Peyer's patch (tissue), 4 donors: ENCODE measurements around the gene AZIN2.

Experiments
- CTCF ChIP-seq, 6 experiments: fragments of 450-650 bp in 4 of 6; fragments of 200-600 bp in 2 of 6; sonication (generic) in 1 of 6; IDR thresholded peaks; one replicate each; pipeline ENCODE4 v1.5.1; 2017 to 2019; ENCODE audit warnings: antibody characterized with exemption in 6 of 6, mild to moderate bottlenecking in 3 of 6, moderate library complexity in 1 of 6
- POLR2A ChIP-seq, 2 donors: fragments of 450-650 bp; IDR thresholded peaks; one replicate each; pipeline ENCODE4 v1.5.1; 2017; ENCODE audit warnings: antibody characterized with exemption in 2 of 2, mild to moderate bottlenecking in 2 of 2, moderate library complexity in 2 of 2

DNA sequence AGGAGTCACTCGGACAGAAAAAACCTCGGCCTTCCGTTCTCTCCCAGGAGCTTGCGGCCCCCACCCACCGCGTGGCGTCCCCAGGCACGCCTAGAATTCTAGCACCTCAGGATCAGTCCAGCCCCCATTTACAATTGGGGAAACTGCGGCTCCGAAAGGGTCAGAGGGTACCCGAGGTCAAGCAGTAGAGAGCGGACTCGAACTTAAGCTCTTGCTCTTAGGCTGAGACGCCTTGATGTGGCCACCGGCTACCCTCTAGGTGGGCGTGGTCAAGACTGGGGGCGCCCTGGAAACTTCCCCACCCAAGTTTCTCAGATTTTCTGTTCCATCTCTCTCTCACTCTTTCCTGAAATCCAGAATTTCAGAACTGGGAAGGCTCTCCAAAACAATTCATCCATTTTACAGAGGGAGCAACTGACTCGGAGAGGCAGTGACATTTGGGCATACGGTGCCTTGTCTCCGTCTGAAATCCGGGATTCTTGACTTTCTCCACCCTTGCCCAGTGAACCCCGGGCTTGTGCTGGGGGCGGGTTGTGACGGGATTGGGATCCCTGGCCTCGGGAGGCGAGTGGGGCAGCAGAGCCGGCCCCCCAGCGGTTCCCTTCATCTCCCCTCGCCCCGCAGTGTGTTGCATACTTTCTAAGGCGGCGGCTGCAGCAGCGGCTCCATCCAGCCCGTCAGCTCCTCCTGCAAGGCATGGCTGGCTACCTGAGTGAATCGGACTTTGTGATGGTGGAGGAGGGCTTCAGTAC is 777 bp downstream of the AZIN2 start:
- TF ChIP-seq CTCF (IDR thresholded peaks at IDR 0.05) (no peak), POLR2A (IDR thresholded peaks at IDR 0.05) (no peak)
